Brain microvascular endothelial cell (primary cell): ENCODE results near the gene CXCL14.

Source experiments
- DNase-seq: peaks from one replicate; pipeline ENCODE4 v3.0.0-alpha.2; 2020
- H3K27ac ChIP-seq: fragments of 250-450 bp; sonication (Bioruptor Pico); 2 replicates; pipeline ENCODE4 v1.5.1; 2020; ENCODE audit warnings: mild to moderate bottlenecking, moderate library complexity
- H3K27me3 ChIP-seq: fragments of 250-450 bp; sonication (Bioruptor Pico); replicated peaks from 2 replicates; pipeline ENCODE4 v1.5.1; 2020; ENCODE audit warnings: mild to moderate bottlenecking
- H3K36me3 ChIP-seq: fragments of 250-450 bp; sonication (Bioruptor Pico); replicated peaks from 2 replicates; pipeline ENCODE4 v1.5.1; 2020; ENCODE audit warnings: mild to moderate bottlenecking
- H3K4me3 ChIP-seq: 2 replicates; pipeline ENCODE4 v1.5.1; 2011; ENCODE audit warnings: low read depth, mild to moderate bottlenecking, control low read depth, low read length, moderate library complexity
- in situ Hi-C: cut with HindIII; loops from 2 replicates; pipeline ENCODE4 v1.10.0; 2017; ENCODE audit warnings: low sequenced_read_pairs, low pct_ligation_motif_present
- TF ChIP-seq, protein P1 (sequence below): IDR thresholded peaks from 2 replicates; pipeline ENCODE4 v1.5.1; 2011; ENCODE audit warnings: low read depth, mild to moderate bottlenecking, moderate library complexity, low read length, control low read depth, inconsistent platforms; ENCODE audit errors: missing control alignments

CXCL14 gene

GRCh38 chr5:135615581-135616260 lies 36.9 kb upstream of the CXCL14 start:
- Histone ChIP-seq H3K27ac (no peak overlapping the region), H3K4me3 (no peak overlapping the region), H3K36me3 (no peaks in the 10 kb centered on the region), H3K27me3 (no peaks in the 10 kb centered on the region)
- DNase-seq = no peak
- TF ChIP-seq, protein P1, sequence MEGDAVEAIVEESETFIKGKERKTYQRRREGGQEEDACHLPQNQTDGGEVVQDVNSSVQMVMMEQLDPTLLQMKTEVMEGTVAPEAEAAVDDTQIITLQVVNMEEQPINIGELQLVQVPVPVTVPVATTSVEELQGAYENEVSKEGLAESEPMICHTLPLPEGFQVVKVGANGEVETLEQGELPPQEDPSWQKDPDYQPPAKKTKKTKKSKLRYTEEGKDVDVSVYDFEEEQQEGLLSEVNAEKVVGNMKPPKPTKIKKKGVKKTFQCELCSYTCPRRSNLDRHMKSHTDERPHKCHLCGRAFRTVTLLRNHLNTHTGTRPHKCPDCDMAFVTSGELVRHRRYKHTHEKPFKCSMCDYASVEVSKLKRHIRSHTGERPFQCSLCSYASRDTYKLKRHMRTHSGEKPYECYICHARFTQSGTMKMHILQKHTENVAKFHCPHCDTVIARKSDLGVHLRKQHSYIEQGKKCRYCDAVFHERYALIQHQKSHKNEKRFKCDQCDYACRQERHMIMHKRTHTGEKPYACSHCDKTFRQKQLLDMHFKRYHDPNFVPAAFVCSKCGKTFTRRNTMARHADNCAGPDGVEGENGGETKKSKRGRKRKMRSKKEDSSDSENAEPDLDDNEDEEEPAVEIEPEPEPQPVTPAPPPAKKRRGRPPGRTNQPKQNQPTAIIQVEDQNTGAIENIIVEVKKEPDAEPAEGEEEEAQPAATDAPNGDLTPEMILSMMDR = no peak
- in situ Hi-C loops = no loop called here

DNA sequence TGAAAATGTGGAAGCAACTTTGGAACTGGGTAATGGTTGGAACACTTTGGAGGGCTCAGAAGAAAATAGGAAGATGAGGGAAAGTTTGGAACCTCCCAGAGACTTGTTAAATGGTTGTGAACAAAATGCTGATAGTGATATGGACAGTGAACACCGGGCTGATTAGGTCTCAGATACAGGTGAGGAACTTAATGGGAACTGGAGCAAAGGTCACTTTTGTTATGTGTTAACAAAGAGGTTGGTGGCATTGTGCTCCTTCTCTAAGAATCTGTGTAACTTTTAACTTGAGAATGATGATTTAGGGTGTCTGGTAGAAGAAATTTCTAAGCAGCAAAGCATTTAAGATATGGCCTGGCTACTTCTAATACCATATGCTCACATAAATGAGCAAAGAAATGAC lies 36.4 kb upstream of the CXCL14 start:
- TF ChIP-seq, protein P1 = no peak
- in situ Hi-C loops = no loop called here
- no peak for DNase-seq

GRCh38 chr5:135609981-135610380 lies 31.2 kb upstream of the CXCL14 start:
- Histone ChIP-seq H3K4me3 (no peak overlapping the region), H3K27ac (no peak overlapping the region), H3K36me3 (no peaks in the 10 kb centered on the region), H3K27me3 (no peaks in the 10 kb centered on the region)
- TF ChIP-seq, protein P1 = no peak
- DNase-seq = no peak
- in situ Hi-C loops = no loop called here

More for the DNA sequence above, 36.4 kb upstream of the CXCL14 start:
- no peak overlapping the region for H3K4me3 ChIP-seq
- no peaks in the 10 kb centered on the region for H3K36me3 ChIP-seq
- no peaks in the 10 kb centered on the region for H3K27me3 ChIP-seq
- H3K27ac ChIP-seq = no peak overlapping the region

DNA sequence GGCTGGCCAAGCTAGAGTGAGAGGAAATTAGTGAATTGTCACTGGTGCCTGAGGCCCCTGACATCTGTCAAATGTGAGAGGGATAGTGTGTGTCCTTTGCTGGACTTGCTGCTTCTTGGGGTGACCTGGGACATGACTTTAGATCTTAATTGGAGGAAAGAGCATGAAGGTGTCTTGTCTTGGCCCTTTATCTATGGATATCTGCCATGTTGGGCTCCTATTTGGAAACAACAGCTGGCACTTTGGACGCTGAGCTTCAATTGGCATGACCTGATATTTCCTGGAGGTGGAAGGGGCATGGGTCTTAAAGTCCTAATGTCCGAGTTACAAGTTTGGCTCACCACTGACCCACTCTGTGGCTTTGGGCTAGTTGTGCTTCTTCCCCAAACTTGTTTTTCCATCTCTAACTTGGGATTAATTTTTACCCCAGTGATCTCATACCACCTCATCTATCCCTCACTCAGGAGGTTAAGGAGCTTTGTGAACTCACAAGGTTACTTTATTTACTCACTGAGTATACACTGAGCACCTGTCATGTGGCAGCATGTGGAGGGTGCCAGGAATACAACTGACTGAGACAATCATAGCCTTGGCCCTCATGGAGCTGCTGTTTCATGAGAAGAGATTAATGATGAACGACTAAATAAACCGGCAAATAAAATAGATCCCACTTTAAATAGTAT lies 30.1 kb upstream of the CXCL14 start:
- DNase-seq = no peak
- TF ChIP-seq, protein P1 = no peak
- in situ Hi-C loops = no loop called here
- Histone ChIP-seq H3K27me3 (no peaks in the 10 kb centered on the region), H3K36me3 (no peaks in the 10 kb centered on the region), H3K4me3 (no peak overlapping the region), H3K27ac (no peak overlapping the region)

- TF ChIP-seq, protein P1 = no peak
- Histone ChIP-seq H3K27me3 (no peaks in the 10 kb centered on the region), H3K36me3 (no peaks in the 10 kb centered on the region), H3K27ac (no peak overlapping the region), H3K4me3 (no peak overlapping the region)
- in situ Hi-C loops = no loop called here
- no peak for DNase-seq
Observed at GRCh38 chr5:135608361-135608760, 29.6 kb upstream of the CXCL14 start.
